HCT116 (cell line): Measurements from ENCODE around the gene ORC4.

ENCODE experiments used
- ELF1 ChIP-seq: IDR thresholded peaks from 2 replicates; pipeline ENCODE4 v1.6.1; 2012; ENCODE audit warnings: low read depth, borderline replicate concordance
- FOSL1 ChIP-seq: IDR thresholded peaks from 2 replicates; pipeline ENCODE4 v1.6.1; 2012; ENCODE audit warnings: low read depth
- JUND ChIP-seq: IDR thresholded peaks from 2 replicates; pipeline ENCODE4 v1.6.1; 2012
- POLR2AphosphoS5 ChIP-seq: IDR thresholded peaks from 2 replicates; pipeline ENCODE4 v1.6.1; 2011; ENCODE audit warnings: mild to moderate bottlenecking, low read depth, low read length, moderate library complexity
- TCF7L2 ChIP-seq: IDR thresholded peaks from 2 replicates; pipeline ENCODE4 v1.7.0; 2011; ENCODE audit warnings: borderline replicate concordance, inconsistent platforms; ENCODE audit not compliant: insufficient read depth, insufficient read length; ENCODE audit errors: extremely low read depth
- YY1 ChIP-seq: IDR thresholded peaks from 2 replicates; pipeline ENCODE4 v1.6.1; 2011; ENCODE audit warnings: low read length, low read depth, moderate library complexity, mild to moderate bottlenecking; ENCODE audit not compliant: insufficient replicate concordance; ENCODE audit errors: extremely low read depth
- ZNF274 ChIP-seq: fragments of 200-500 bp; sonication (Bioruptor generic); IDR thresholded peaks from 2 replicates; pipeline ENCODE4 v1.6.1; 2014; ENCODE audit warnings: mild to moderate bottlenecking, low read depth, low read length, inconsistent platforms
- TF ChIP-seq, protein P1 (sequence below), 3 experiments: fragments of 200-600 bp in 1 of 3; sonication (generic) in 1 of 3; IDR thresholded peaks in 2 of 3; conservative IDR thresholded peaks in 1 of 3; 2 replicates each; pipeline ENCODE4 v1.5.1; 2012 to 2017; ENCODE audit warnings: low read depth in 2 of 3, low read length in 2 of 3, antibody characterized with exemption in 1 of 3, borderline replicate concordance in 1 of 3, control low read depth in 1 of 3, mild to moderate bottlenecking in 1 of 3, mixed read lengths in 1 of 3, mixed run types in 1 of 3, moderate library complexity in 1 of 3; ENCODE audit not compliant: insufficient read depth in 1 of 3

DNA sequence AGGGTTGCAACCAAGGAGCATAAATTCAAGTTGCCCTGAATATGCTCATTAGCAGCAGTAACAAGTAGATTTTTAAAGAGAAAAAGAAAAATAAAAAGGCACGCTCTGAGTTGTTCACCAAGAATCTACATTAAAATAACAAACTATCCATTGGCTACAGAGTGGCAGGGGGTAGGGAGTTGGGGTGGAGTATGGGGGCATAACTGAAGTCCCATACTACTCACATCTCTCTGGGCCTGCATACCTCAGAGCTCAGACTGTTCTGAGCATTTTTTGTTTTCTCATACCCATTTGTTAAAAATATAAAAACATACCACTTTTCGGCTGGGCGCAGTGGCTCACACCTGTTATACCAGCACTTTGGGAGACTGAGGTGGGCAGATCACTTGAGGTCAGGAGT lies 31.4 kb downstream of the ORC4 start:
- TF ChIP-seq, protein P1, sequence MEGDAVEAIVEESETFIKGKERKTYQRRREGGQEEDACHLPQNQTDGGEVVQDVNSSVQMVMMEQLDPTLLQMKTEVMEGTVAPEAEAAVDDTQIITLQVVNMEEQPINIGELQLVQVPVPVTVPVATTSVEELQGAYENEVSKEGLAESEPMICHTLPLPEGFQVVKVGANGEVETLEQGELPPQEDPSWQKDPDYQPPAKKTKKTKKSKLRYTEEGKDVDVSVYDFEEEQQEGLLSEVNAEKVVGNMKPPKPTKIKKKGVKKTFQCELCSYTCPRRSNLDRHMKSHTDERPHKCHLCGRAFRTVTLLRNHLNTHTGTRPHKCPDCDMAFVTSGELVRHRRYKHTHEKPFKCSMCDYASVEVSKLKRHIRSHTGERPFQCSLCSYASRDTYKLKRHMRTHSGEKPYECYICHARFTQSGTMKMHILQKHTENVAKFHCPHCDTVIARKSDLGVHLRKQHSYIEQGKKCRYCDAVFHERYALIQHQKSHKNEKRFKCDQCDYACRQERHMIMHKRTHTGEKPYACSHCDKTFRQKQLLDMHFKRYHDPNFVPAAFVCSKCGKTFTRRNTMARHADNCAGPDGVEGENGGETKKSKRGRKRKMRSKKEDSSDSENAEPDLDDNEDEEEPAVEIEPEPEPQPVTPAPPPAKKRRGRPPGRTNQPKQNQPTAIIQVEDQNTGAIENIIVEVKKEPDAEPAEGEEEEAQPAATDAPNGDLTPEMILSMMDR (IDR thresholded peaks at IDR 0.05 in 2 of 3, conservative IDR thresholded peaks at IDR 0.05 in 1 of 3; ENCODE audit: borderline replicate concordance in 1 of 3, insufficient read depth in 1 of 3, low read depth in 2 of 3, low read length in 2 of 3), result no peak
- TF ChIP-seq ELF1 (no peak), POLR2AphosphoS5 (no peak), JUND (no peak), YY1 (no peak), TCF7L2 (no peak), FOSL1 (no peak), ZNF274 (no peak)
